DND-41 (cell line): Measurements from ENCODE around the gene AHNAK.

Experiments used
- ATAC-seq: fragments of 200-7000 bp; cut with Tn5 transposase; 3 replicates; pipeline ENCODE4 v1.9.1; 2021; ENCODE audit warnings: low read depth; ENCODE audit not compliant: insufficient read depth
- DNase-seq: peaks from one replicate; pipeline ENCODE4 v3.0.0-alpha.2; 2020
- H2AFZ ChIP-seq: 2 replicates; pipeline ENCODE4 v1.6.0; 2012; ENCODE audit warnings: low read depth, low read length
- H3K27ac ChIP-seq: 2 replicates; pipeline ENCODE4 v1.5.1; 2012; ENCODE audit warnings: low read length, inconsistent platforms
- H3K27me3 ChIP-seq: fragments of 200-600 bp; sonication (generic); 2 replicates; pipeline ENCODE4 v1.6.0; 2012; ENCODE audit warnings: low read length, mild to moderate bottlenecking, inconsistent platforms; ENCODE audit not compliant: insufficient read depth, poor library complexity
- H3K36me3 ChIP-seq: 2 replicates; pipeline ENCODE4 v1.5.1; 2012; ENCODE audit warnings: low read length, inconsistent platforms; ENCODE audit not compliant: insufficient read depth
- H3K4me1 ChIP-seq: 2 replicates; pipeline ENCODE4 v1.5.1; 2012; ENCODE audit warnings: mild to moderate bottlenecking, low read length; ENCODE audit not compliant: insufficient read depth
- H3K4me2 ChIP-seq: 2 replicates; pipeline ENCODE4 v1.6.0; 2012; ENCODE audit warnings: mild to moderate bottlenecking, moderate library complexity, low read length, inconsistent platforms; ENCODE audit not compliant: insufficient read depth
- H3K4me3 ChIP-seq, 2 experiments: fragments of 200-600 bp in 1 of 2; shearing (Covaris generic) in 1 of 2; 2 replicates each; pipeline ENCODE4 v1.5.1; 2012 to 2016; ENCODE audit warnings: inconsistent platforms in 2 of 2, low read length in 2 of 2, mild to moderate bottlenecking in 2 of 2, low read depth in 1 of 2, moderate library complexity in 1 of 2
- H3K79me2 ChIP-seq: 2 replicates; pipeline ENCODE4 v1.6.0; 2012; ENCODE audit warnings: low read length, inconsistent platforms; ENCODE audit not compliant: insufficient read depth
- H3K9ac ChIP-seq: 2 replicates; pipeline ENCODE4 v1.6.0; 2012; ENCODE audit warnings: low read depth, mild to moderate bottlenecking, inconsistent platforms, low read length, moderate library complexity
- H3K9me3 ChIP-seq: 2 replicates; pipeline ENCODE4 v1.5.1; 2012; ENCODE audit warnings: low read length, moderate library complexity, mild to moderate bottlenecking, inconsistent platforms; ENCODE audit not compliant: insufficient read depth, severe bottlenecking
- H4K20me1 ChIP-seq: 2 replicates; pipeline ENCODE4 v1.6.0; 2012; ENCODE audit warnings: low read length; ENCODE audit not compliant: insufficient read depth
- EZH2 ChIP-seq: IDR thresholded peaks from 3 replicates; pipeline ENCODE4 v1.6.1; 2012; ENCODE audit warnings: borderline replicate concordance, low read depth, mild to moderate bottlenecking, moderate library complexity, low read length, inconsistent platforms; ENCODE audit not compliant: severe bottlenecking
- TF ChIP-seq, protein P1 (sequence below): IDR thresholded peaks from 2 replicates; pipeline ENCODE4 v1.5.1; 2012; ENCODE audit warnings: borderline replicate concordance, low read length, moderate library complexity, mild to moderate bottlenecking; ENCODE audit not compliant: poor library complexity, severe bottlenecking; ENCODE audit errors: extremely low read depth

The AHNAK gene

DNA sequence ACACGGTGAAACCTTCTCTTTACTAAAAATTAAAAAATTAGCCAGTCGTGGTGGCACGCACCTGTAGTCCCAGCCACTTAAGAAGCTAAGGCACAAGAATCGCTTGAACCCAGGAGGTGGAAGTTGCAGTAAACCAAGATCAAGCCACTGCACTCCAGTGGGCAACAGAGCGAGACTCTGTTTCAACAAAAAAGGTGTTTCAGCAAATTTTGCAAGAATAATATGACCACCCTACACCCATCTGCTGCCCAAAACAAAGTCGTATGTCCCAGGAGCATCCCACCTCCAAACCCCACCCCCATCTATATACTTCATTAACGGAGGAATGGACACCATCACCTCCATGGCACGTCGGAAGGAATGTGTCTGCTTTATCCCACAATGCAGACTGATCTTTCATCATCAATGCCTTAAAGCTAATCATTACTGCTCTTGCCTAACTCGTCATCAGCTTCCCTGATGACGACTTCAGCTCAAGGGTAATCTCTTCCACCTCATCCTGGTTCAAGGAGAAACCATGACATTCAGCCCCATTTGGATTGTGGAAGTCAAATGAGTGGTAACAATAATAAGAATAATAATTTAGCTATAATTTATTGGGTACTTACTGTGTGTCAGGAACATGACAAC lies 93.7 kb downstream of the AHNAK start:
- Histone ChIP-seq H4K20me1 (no peaks in the 10 kb centered on the region), H3K4me2 (no peak overlapping the region), H3K36me3 (no peaks in the 10 kb centered on the region), H3K9ac (no peak overlapping the region), H3K79me2 (no peaks in the 10 kb centered on the region), H3K9me3 (no peaks in the 10 kb centered on the region), H3K27ac (no peak overlapping the region), H3K4me3 (no peak overlapping the region), H3K27me3 (no peaks in the 10 kb centered on the region), H3K4me1 (no peaks in the 10 kb centered on the region), H2AFZ (no peak overlapping the region)
- ATAC-seq (no peak), DNase-seq (no peak)
- TF ChIP-seq EZH2: no peak
- TF ChIP-seq, protein P1, sequence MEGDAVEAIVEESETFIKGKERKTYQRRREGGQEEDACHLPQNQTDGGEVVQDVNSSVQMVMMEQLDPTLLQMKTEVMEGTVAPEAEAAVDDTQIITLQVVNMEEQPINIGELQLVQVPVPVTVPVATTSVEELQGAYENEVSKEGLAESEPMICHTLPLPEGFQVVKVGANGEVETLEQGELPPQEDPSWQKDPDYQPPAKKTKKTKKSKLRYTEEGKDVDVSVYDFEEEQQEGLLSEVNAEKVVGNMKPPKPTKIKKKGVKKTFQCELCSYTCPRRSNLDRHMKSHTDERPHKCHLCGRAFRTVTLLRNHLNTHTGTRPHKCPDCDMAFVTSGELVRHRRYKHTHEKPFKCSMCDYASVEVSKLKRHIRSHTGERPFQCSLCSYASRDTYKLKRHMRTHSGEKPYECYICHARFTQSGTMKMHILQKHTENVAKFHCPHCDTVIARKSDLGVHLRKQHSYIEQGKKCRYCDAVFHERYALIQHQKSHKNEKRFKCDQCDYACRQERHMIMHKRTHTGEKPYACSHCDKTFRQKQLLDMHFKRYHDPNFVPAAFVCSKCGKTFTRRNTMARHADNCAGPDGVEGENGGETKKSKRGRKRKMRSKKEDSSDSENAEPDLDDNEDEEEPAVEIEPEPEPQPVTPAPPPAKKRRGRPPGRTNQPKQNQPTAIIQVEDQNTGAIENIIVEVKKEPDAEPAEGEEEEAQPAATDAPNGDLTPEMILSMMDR: no peak

DNA sequence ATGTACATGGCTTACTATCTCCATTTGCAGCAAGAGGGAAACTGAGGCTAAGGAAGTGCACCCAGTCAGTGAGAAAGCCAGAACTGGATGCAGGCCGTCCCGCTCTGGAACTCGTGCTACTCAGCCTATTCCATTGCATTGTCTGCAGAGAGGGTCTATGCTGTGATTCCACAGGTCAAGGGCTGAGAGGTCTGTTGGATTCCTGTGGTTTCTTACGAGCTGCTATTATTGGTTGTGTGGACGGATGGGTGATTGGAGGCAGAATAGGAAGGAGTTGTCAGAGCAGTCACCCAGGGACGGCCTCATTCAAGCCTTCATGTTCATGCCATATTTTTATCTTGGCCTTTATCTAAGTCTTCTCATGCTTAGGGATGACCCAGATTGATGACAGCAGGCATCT lies 94.3 kb downstream of the AHNAK start:
- no peak overlapping the region for H3K9ac ChIP-seq
- H3K9me3 ChIP-seq: no peaks in the 10 kb centered on the region
- no peak overlapping the region for H3K27ac ChIP-seq
- DNase-seq: no peak
- no peak overlapping the region for H3K4me3 ChIP-seq
- H3K79me2 ChIP-seq: no peaks in the 10 kb centered on the region
- no peak overlapping the region for H2AFZ ChIP-seq
- ATAC-seq: no peak
- H4K20me1 ChIP-seq: no peaks in the 10 kb centered on the region
- no peaks in the 10 kb centered on the region for H3K4me1 ChIP-seq
- no peak overlapping the region for H3K4me2 ChIP-seq
- no peak for TF ChIP-seq EZH2
- TF ChIP-seq, protein P1: no peak
- H3K36me3 ChIP-seq: no peaks in the 10 kb centered on the region
- no peaks in the 10 kb centered on the region for H3K27me3 ChIP-seq

DNA sequence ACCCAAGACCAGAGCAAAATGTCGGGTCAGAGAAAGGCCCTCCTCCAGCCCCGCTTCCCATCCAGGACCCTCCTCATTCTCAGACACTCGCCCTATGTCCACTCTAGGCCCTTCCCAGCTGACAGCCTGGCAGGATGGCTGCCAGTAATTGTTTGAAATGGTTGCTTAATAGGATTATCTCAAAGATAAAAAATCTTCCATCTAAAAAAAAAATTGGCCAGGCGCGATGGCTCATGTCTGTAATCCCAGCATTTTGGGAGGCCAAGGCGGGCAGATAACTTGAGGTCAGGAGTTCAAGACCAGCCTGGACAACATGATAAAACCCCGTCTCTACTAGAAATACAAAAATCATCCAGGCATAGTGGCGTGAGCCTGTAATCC lies 95.4 kb downstream of the AHNAK start:
- Histone ChIP-seq H3K36me3 (no peaks in the 10 kb centered on the region), H3K9me3 (no peaks in the 10 kb centered on the region), H3K79me2 (no peaks in the 10 kb centered on the region), H3K4me2 (no peak overlapping the region), H3K9ac (no peak overlapping the region), H3K27me3 (peaks cover 5% of the 10 kb centered on the region), H4K20me1 (no peaks in the 10 kb centered on the region), H3K4me1 (no peaks in the 10 kb centered on the region), H3K4me3 (no peak overlapping the region), H2AFZ (no peak overlapping the region), H3K27ac (no peak overlapping the region)
- TF ChIP-seq, protein P1: no peak
- no peak for TF ChIP-seq EZH2
- no peak for DNase-seq
- ATAC-seq: no peak
